ENCODE measurements around the gene SGCD.
"Not testable (repeated sequence)": the region's sequence is repeated elsewhere in the genome, so short reads cannot be mapped to it uniquely, and the experiment has no call there.

SGCD gene

GRCh38 chr5:156654444-156654843, 327.5 kb downstream of the SGCD start:
- no peak for DNase-seq

DNA sequence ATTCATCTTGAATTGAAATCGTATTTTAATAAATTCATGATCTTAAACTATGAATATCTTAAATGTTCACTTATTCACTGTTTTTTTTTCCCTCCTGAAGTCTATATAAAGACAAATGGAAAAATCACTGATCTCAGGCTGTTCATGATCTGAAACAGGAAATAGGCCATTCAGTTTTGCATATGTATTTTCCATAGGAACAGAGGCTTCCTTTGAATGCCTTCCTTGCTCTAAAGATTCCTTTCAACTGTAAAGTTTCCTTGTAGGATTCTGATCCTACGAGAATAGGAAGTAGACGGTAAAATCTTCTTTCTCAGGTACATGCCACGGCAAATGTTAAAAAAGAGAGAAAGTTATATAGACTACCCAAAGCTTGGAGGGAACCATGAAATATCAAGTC, 328.8 kb downstream of the SGCD start:
- no peak for DNase-seq

DNA sequence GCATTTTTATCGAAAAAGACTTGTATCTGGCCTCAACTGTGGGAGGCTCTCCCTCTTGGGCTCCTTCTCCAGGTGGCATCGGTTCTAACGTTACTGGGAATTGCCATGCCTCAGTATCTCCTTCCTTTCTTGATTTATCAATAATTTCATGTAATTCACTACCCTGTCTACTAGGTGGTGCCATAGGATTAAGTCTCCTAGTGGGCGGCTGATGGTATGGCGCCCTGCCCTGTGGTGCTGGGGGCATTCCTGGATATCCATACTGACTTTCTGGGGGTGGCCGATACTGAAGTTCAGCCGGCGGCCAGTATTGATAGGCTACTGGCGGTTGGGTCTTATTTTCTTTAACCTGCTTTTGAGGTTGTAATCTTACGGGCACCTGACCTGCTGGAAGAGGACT, 337.9 kb downstream of the SGCD start:
- DNase-seq = not testable (repeated sequence)

DNA sequence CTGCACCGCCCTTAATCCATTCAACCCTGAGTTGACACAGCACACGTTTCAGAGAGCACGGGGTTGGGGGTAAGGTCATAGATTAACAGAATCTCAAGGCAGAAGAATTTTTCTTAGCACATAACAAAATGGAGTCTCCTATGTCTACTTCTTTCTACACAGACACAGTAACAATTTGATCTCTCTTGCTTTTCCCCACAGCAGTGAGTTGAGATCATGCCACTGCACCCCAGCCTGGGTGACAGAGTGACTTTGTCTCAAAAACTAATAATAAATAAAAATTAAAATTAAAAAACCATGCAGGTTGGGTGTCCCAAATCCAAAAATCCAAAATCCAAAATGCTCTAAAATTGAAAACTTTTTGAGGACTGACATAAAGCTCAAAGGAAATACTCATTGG, 339.7 kb downstream of the SGCD start:
- DNase-seq = not testable (repeated sequence)

DNA sequence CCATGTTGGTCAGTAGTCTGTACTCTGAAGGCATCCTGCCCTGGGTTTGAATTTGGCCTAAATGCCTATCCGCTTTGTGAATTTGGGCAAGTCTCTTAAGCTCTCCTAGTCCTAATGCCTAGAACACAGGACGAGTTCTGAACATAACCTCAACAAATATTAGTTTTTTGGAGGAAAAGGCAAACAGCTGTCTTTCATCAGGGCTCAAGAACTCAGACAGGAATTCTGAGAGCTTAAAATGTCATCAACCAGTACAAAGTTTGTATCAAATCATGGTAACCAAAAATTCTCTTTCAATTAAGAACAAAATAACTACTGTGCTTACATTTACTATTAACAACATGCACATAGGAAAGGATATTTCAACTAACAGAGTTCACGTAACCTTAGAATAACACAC, 340.7 kb downstream of the SGCD start:
- no peak for DNase-seq

GRCh38 chr5:156669416-156669815, 342.5 kb downstream of the SGCD start:
- no peak for DNase-seq

DNA sequence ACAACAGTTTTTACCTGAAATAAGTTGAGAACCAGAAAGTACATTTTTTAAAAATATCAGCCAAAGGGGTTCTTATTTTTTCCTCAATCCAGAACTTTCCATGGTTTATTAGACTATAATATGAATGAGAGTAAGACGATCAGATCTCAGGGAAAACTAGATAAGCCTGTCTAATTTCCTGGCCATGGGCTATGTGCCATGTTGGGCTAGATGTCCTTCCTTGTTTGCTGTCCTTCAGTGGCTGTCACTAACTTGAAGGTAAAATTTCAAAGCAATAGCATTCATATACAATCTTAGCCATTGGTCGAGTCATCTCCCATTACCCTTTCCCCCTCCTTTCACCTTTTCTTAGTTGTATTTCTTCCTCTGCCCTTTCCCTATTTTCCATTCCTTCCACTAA, 343.7 kb downstream of the SGCD start:
- no peak for DNase-seq

GRCh38 chr5:156675395-156675794, 348.4 kb downstream of the SGCD start:
- DNase-seq = no peak

- no peak for DNase-seq
Observed at GRCh38 chr5:156677963-156678362, 351.0 kb downstream of the SGCD start.

DNA sequence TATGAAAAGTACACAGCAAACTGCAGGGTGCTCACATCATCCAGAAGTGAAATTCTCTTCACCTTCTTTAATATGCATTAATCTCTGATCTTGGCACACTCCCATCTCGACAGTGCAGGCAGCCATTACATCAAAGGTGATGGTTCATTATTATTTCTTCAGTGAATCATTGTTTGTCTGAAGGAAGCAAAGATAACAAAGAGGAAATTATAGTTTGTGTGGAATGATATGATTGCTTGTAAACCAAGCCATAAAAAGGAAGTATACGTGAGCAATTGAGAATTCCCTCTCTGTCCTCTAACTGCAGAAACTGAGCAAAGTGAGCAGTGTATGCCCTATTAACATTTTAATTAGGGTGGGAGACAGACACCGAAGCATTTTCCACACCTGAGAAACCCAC, 351.5 kb downstream of the SGCD start:
- DNase-seq = no peak

DNA sequence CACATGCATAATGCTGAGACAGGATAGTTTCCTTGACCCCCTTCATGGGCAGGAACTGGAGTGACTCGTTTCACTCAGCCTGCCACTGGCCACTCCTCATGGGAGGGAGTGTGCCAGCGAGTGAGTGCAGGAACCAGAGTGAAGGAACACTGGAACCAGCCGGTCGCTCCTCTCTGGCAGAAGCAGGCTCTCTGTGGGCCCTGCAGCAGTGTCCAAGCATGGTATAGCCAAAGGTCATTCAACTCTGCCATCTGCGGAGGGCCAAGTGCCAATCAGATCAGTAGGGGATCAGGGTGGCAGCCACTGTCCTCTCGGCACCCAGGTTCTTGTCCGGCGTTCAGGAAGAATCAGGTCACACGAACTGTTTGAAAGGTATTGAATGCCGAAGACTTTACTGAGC, 353.9 kb downstream of the SGCD start:
- no peak for DNase-seq

- no peak for DNase-seq
Observed at GRCh38 chr5:156681265-156681664, 354.3 kb downstream of the SGCD start.

- DNase-seq = no peak
Observed at GRCh38 chr5:156682971-156683370, 356.0 kb downstream of the SGCD start.

GRCh38 chr5:156683509-156683908, 356.5 kb downstream of the SGCD start:
- DNase-seq = no peak

DNA sequence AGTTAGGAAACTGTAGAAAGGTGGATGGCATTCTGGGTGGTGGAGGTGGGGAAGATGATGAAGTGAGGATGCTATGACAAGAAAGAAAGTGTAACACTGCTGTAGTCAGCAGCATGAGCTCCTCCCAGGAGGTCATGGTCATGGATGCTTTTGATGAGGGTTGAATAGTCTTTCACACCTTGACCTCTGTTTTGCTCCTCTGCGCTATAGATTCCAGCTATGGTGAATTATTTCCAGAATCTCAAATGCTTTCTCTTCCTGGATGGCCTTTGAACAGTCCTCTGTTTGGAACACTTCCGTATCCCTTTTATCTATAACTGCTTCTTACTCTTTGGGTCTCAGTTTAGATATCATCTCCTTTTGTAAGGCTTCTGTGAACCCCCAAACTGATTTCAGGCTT, 357.3 kb downstream of the SGCD start:
- no peak for DNase-seq

DNA sequence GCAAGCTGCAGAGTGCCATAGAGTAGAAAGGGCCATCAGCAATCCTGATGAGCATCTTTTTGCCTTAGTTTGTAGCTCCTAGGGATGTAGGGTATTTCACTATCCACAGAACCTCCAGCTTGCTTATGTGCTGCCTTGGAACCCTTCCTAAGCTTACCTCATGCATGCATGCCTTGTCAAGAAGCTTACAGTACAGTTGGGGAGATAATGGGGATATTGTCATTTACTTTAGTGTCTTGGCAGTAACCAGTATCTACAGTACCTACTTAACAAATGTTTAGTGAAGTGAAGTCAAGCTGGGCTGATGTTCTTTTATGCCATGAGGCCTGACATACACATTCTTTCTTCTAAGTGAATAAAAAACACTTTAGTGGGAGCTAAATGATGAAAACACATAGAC, 358.5 kb downstream of the SGCD start:
- DNase-seq = no peak

- no peak for DNase-seq
Observed at GRCh38 chr5:156686380-156686779, 359.4 kb downstream of the SGCD start.

- DNase-seq = no peak
Observed at GRCh38 chr5:156686796-156687195, 359.8 kb downstream of the SGCD start.

DNA sequence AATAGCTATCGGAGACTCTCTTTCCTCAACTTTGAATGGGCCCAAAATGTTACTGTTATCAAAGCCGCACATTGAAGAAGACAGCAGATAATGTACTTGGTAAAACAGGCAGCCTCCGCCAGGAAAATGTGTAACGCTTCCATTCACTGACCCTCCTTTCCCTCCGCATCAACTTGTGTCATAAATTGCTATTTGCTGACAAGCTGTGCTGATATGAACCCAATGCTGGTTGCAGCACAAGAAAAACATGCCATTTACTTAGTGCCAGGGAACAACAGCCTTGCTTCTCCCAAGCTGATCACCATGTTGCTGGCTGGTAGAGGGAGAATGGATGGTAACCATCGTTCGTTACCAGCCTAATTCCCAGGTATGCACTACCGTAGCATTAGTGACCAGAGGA, 360.6 kb downstream of the SGCD start:
- DNase-seq = no peak

GRCh38 chr5:156691572-156691971, 364.6 kb downstream of the SGCD start:
- no peak for DNase-seq

- no peak for DNase-seq
Observed at GRCh38 chr5:156693113-156693512, 366.1 kb downstream of the SGCD start.

DNA sequence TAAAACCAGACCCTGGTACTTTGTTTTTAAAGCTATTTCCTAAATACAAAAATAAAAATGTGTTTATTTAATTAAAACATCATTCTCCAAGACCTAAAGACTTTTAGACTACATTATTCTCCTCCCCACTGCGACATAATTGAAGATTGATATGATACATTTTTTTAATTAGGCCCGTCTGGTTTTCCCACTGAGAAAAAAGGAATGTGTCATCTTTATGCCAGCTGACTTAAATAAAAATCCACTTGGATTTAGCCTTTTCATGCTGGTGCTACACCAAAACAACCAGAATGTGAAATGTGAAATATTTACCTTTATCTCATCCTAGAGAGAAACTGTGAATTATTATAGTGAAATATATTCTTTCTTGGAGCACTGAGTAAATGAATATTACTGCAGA, 367.6 kb downstream of the SGCD start:
- no peak for DNase-seq

- no peak for DNase-seq
Observed at GRCh38 chr5:156695774-156696173, 368.8 kb downstream of the SGCD start.

GRCh38 chr5:156698323-156698722, 371.4 kb downstream of the SGCD start:
- no peak for DNase-seq

GRCh38 chr5:156699147-156699546, 372.2 kb downstream of the SGCD start:
- no peak for DNase-seq

GRCh38 chr5:156704139-156704538, 377.2 kb downstream of the SGCD start:
- DNase-seq = no peak

Data from NCI-H1105 treated with DMSO at 0.1 percent for 48 hours (cell line).